Activated naive CD4-positive, alpha-beta T cell treated with anti-CD3 and anti-CD28 coated beads, Interleukin-2, amount 50 U/mL, for 24 hours (primary cell): ENCODE results near the gene MIEF1.
A peak's percentile ranks its signal among the peaks of the same experiment; 100 is the strongest.

ENCODE experiments used
- H3K27ac Mint-ChIP-seq: one replicate; pipeline ENCODE4 v1.8.0; 2021; ENCODE audit warnings: mild to moderate bottlenecking, mixed read lengths
- H3K27me3 Mint-ChIP-seq: one replicate; pipeline ENCODE4 v1.8.0; 2021; ENCODE audit warnings: mixed read lengths
- H3K36me3 Mint-ChIP-seq: one replicate; pipeline ENCODE4 v1.8.0; 2021; ENCODE audit warnings: mixed read lengths
- H3K4me1 Mint-ChIP-seq: one replicate; pipeline ENCODE4 v1.8.0; 2021; ENCODE audit warnings: mixed read lengths
- H3K4me3 Mint-ChIP-seq: one replicate; pipeline ENCODE4 v1.8.0; 2021; ENCODE audit warnings: mild to moderate bottlenecking, mixed read lengths
- H3K9me3 Mint-ChIP-seq: one replicate; pipeline ENCODE4 v1.8.0; 2021; ENCODE audit warnings: mixed read lengths

MIEF1 gene

DNA sequence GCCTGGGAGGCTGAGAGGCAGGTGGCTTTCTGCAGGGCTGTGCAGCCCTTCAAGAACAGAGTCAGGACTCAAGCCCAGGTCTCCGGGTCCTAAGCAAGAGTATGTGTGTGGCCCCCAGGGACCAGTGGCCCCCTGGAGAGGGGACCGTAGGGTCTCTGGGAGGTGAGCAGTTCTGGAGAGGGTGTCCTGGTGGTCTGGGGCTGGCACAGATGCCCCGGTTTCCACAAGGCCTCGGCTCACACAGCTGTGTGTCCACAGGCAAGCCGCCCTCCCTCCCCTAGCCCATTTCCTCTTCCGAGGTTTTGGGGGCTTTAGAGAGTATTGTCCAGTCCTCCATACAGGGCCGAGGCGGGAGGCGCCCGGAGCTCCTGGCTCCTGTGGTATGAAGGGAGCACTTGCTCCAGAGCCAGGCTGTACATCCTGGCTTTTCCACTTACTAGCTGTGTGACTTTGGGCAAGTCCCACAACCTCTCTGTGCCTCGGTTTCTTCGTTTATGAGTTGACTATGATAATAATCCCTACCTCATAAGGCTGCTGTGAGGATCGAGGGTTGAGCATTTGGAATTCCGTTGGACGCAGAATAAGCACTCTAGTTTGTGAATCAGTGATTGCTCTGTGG lies 33.9 kb downstream of the MIEF1 start:
- no peak overlapping the region for H3K27ac Mint-ChIP-seq

DNA sequence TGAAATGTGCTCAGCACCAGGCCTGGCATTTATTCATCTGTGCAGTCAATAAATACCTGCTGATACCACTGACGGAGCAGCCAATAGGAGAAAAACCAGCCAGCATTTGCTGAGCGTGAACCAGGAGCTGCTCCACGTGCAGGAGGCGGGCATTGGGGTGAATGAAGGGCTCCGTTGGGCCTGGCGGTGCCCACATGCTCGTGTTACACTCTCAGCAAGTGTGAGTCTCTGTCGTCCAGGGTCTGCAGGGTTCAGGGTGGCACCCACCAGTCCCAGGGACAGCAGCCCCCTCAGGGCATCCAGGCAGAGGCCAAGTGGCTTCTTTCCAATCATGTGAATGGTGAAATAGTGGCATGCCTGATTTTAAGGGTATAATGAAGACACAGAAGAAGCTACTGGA lies 34.6 kb downstream of the MIEF1 start:
- Mint-ChIP-seq H3K27ac (no peak overlapping the region), H3K4me3 (no peak overlapping the region), H3K27me3 (no peaks in the 10 kb centered on the region), H3K4me1 (peaks cover 11% of the 10 kb centered on the region), H3K9me3 (no peaks in the 10 kb centered on the region), H3K36me3 (peaks cover 4% of the 10 kb centered on the region)

More for the DNA sequence above, 33.9 kb downstream of the MIEF1 start:
- Mint-ChIP-seq H3K36me3 (peaks cover 8% of the 10 kb centered on the region), H3K27me3 (no peaks in the 10 kb centered on the region), H3K4me3 (no peak overlapping the region), H3K4me1 (peaks cover 19% of the 10 kb centered on the region), H3K9me3 (no peaks in the 10 kb centered on the region)

DNA sequence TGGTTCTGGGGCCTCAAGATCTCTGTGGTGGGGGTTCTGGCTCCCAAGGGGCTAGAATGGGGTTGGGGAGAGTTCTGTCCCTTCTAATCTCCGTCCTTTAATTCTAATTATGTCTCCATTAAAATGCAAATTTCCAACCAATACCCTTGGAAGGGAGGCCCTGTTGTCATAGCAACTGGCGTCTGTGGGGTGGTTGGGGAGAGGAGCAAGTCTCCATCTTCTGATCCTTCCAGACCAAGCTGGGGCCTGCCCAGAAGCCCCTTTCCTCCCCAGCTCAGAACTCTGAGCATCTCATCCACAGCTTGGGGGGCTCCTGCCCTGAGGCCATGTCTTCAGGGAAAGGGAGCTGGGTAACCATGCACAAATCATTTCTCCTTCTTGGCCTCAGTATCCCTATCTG lies 35.9 kb downstream of the MIEF1 start:
- Mint-ChIP-seq H3K36me3 (no peaks in the 10 kb centered on the region), H3K4me3 (no peak overlapping the region), H3K27me3 (peaks cover under 1% of the 10 kb centered on the region), H3K4me1 (peaks cover 5% of the 10 kb centered on the region), H3K27ac (no peak overlapping the region), H3K9me3 (no peaks in the 10 kb centered on the region)

DNA sequence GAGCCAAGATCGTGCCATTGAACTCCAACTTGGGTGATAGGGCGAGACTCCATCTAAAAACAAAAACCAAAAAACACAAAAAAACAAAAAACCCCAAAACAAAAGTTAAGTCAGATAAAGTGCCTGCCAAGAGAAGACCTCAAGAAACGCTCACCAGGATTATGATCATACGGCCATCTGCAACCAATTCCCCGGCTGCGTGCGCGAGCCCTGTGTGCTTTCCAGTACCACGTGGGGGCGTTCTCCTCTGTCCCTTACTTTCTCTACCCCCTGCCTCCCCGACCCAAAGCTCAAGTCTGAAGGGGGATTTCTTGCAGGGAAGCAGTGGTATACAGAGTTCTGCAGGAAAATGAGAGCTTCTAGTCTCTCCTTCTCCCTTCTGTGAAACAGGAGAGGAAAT lies 41.0 kb downstream of the MIEF1 start:
- Mint-ChIP-seq H3K27me3 (peaks cover 18% of the 10 kb centered on the region), H3K4me1 (peaks cover 19% of the 10 kb centered on the region), H3K4me3 (no peak overlapping the region), H3K9me3 (no peaks in the 10 kb centered on the region), H3K36me3 (peaks cover 2% of the 10 kb centered on the region), H3K27ac (no peak overlapping the region)

DNA sequence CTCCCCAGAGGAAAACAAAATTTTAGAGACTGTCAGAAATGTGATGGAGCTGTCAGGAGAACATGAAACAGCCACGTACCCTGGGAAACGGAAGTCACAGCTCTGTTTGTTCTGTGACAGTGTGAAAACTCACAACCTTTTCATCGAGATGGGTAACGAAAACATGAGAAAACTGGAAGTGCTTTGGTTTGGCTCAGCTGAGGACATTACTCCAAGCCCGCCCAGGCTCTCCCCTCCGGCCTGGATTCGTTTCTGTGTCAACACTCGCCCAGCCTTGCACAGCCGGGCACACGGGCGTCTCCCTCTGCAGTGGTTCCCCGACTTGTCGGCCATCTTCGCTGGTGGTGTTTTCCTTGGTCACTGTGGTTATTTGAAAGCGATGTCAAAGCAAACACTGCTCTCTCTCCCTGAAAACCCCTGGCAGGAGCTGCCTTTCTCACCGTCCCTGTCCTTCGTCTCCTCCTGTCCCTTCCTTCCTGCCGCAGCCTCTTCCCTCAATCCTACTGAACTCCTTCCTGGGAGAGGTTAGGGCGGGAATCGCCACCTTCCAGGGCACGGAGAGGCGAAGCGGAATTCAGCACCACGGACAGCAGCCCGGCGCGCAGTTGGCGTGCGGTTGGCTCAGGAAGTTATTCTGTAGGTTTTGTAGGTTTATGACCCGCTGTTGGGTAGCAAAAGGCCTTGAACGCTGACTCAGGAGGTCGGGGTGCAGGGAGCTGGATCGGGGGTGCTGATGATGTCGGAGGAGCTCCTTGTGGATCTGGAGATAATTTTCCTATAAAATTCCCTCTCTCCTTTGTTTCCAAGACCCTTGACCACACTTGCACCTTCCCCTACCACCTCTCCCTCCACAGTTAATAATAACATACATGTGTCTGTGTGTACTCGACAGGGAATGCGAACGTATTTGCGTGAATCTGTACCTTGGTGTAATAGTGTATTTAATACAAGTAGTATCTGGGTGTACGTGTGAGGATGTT lies 43.6 kb downstream of the MIEF1 start:
- peaks cover 18% of the 10 kb centered on the region for H3K27me3 Mint-ChIP-seq
- H3K4me1 Mint-ChIP-seq = peaks cover 19% of the 10 kb centered on the region
- H3K9me3 Mint-ChIP-seq = no peaks in the 10 kb centered on the region
- H3K27ac Mint-ChIP-seq = peak overlapping the region; percentile 65
- peak overlapping the region; percentile 60 for H3K4me3 Mint-ChIP-seq
- peaks cover 2% of the 10 kb centered on the region for H3K36me3 Mint-ChIP-seq

DNA sequence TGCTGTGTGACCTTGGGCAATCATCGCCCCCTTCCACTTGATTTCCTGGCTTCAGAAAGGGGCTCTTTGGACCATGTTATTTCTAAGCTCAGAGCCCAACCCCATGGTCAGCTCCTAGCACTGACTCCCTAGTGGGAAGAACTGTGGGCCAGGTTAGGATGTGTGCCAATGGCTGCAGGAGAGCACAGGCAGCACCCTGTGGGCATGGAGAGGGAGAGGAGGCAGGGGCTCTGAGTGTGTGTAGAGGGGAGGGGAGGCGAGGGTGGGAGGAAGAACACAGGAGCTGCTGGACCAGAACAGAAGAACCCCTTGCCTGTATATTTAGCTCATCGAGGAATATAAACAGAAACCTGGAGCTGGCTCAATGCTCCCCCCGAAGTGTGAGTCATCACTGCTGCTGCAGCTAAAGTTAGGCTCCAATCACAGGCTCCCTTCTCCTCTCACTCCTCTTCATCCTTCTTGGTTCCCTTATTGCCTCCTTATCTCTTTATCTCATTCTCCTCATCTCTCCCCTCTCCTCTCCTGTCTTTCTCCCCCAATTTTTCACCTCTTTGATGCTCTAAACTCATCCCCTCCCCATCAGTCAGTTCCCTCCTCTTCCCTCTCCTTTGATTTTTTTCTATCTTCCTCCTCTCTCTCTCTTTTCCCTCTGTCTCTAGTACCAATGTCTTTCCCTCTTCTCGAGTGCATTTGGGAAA lies 44.9 kb downstream of the MIEF1 start:
- no peak overlapping the region for H3K4me3 Mint-ChIP-seq
- H3K27ac Mint-ChIP-seq = peak overlapping the region; percentile 9
- peaks cover 19% of the 10 kb centered on the region for H3K4me1 Mint-ChIP-seq
- H3K36me3 Mint-ChIP-seq = peaks cover 2% of the 10 kb centered on the region
- no peaks in the 10 kb centered on the region for H3K9me3 Mint-ChIP-seq
- peaks cover 18% of the 10 kb centered on the region for H3K27me3 Mint-ChIP-seq

DNA sequence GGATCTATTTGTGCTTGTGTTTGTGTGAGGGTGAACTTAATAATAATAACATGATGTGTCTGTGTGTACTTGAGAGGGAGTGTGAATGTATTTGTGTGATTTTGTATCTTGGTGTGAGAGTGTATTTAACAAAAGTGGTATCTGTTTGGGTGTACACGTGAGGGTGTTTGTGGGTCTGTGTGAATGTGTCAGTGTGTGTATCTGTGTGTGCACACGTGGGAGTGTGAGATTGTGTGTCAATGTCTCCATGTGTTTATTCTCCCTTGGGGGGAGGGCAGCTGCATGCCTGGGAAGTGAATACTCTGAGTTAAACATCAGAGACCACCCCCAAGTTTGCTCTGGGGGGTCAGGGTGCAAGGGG lies 45.5 kb downstream of the MIEF1 start:
- Mint-ChIP-seq H3K27ac (peak overlapping the region; percentile 9), H3K36me3 (peaks cover 2% of the 10 kb centered on the region), H3K27me3 (peaks cover 18% of the 10 kb centered on the region), H3K4me1 (peaks cover 19% of the 10 kb centered on the region), H3K4me3 (no peak overlapping the region), H3K9me3 (no peaks in the 10 kb centered on the region)

DNA sequence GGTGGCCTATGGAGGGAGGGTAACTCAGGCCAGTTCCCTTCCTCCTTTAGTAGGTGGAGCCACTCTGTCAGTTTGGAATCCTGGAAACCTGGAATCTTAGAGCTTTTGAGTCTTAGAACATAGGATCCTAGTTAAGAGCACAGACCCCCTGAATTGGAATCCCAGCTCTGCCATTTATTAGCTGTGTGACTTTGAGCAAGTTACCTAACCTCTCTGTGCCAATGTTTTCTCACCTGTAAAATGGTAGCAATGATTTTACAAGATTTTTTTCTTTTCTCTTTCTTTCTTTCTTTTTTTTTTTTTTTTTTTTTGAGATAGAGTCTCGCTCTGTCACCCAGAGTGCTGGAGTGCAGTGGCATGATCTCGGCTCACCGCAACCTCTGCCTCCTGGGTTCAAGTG lies 51.3 kb downstream of the MIEF1 start:
- Mint-ChIP-seq H3K27ac (no peak overlapping the region), H3K9me3 (no peaks in the 10 kb centered on the region), H3K27me3 (peaks cover 9% of the 10 kb centered on the region), H3K4me1 (peaks cover 7% of the 10 kb centered on the region), H3K36me3 (no peaks in the 10 kb centered on the region), H3K4me3 (no peak overlapping the region)

DNA sequence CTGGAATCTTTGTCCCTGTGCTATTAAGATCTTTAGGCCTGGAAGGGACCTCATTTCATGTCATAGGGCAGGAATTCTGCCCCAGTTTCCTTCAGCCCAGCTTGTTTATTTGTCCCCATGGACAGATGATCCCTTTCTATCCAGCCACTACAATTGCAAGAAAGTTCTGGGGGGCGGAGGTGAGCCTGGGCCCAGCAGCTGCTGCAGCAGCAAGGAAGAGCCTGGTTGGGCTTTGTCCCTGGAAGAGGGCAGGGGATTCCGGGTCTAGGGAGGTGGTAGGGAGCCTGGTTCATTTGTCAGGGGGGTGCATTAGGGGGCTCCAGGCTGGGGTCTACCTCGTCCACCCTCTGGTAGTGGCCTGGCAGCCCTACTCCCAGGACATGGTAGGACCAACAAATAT lies 52.1 kb downstream of the MIEF1 start:
- Mint-ChIP-seq H3K9me3 (no peaks in the 10 kb centered on the region), H3K36me3 (no peaks in the 10 kb centered on the region), H3K4me1 (peaks cover 7% of the 10 kb centered on the region), H3K27me3 (peaks cover 9% of the 10 kb centered on the region), H3K4me3 (no peak overlapping the region), H3K27ac (no peak overlapping the region)

DNA sequence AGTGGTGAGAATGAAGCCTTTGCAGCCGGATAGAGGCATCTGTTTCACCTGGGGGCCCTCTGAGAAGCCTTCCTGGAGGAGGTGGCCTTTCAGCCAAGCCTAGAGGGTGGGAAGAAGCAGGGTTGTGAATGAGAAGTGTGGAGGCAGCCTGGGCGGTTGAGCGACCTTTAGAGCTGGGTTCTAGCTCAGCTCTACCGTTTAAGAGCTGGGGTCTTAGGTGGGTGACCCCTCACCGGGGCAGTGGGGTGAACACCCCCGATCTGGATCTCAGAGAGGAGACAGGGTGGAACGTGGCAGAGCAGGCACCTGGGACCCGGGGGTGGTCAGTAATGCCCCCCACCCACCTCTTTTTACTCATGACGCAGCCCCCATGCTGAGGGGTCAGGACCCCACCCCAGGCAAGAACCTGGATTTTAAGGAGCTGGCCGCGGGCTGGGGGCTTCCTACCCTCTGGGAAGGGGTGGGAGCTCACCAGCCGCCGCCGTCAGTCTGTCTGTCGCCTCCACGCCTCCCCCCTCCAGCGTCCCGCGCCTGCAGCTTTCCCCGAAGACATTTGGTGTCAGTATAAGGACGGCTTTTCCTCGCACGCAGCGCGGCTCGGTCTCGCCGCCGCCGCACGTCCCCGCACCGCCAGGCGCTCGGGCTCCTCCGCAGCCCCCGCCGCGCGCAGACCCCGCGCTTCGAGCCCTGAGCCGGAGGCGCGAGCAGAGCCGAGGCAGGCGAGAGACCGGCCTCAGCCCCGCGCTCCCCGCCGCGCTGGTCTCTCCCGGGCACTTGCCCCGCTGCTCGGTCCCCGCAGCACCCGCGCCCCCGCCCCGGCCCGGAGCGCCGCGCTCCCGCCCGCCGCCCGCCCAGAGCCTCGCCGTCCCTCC lies 55.1 kb downstream of the MIEF1 start:
- Mint-ChIP-seq H3K9me3 (no peaks in the 10 kb centered on the region), H3K27ac (peak overlapping the region; percentile 86), H3K4me3 (peak overlapping the region; percentile 81), H3K36me3 (no peaks in the 10 kb centered on the region), H3K4me1 (peaks cover 7% of the 10 kb centered on the region), H3K27me3 (peaks cover 9% of the 10 kb centered on the region)

DNA sequence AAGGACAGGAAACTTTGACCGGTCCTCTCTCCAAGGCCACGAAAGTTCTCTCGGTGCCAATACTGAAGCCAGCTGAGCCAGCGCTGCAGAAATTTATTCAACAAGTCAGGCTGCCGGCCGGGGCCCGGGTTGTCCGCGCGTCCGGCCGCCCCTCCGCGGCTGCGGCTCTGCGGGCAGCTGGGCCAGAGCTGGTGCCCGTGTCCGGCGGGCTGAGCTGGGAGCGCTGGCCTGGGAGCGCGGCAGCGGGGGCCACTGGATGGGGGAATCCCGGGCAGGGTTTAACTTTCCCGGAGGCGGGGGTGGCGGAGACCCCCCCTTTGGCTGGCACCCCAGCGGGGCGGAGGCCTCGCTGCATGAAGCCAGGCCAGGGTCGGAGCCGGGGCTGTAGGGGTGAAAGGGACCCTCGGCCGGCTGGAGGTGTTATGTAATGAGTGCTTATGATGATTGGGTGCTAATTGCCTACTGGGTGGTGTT lies 56.2 kb downstream of the MIEF1 start:
- no peaks in the 10 kb centered on the region for H3K9me3 Mint-ChIP-seq
- H3K27me3 Mint-ChIP-seq = peaks cover 9% of the 10 kb centered on the region
- H3K4me3 Mint-ChIP-seq = peak overlapping the region; percentile 82
- H3K36me3 Mint-ChIP-seq = no peaks in the 10 kb centered on the region
- peaks cover 7% of the 10 kb centered on the region for H3K4me1 Mint-ChIP-seq
- no peak overlapping the region for H3K27ac Mint-ChIP-seq

DNA sequence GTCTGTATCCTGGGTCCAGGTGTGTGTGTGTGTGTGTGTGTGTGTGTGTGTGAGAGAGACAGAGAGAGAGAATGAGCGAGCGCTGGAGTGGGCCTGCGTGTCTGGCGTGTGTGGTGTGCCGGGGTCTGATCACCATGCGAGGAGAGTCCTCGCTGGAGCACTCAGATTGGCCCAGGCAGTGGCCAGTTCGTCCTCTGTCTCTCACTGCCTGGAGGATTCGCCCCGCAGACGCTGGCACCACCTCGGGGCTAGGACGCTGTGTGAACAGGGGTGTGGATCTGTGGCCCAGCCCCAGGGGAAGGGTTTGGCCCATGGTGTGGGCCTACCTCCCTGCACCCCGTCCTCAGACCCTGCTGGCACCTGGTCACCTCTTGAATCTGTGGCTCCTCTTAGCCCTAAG lies 56.9 kb downstream of the MIEF1 start:
- H3K4me3 Mint-ChIP-seq = no peak overlapping the region
- no peaks in the 10 kb centered on the region for H3K9me3 Mint-ChIP-seq
- H3K27me3 Mint-ChIP-seq = peaks cover 9% of the 10 kb centered on the region
- H3K36me3 Mint-ChIP-seq = no peaks in the 10 kb centered on the region
- no peak overlapping the region for H3K27ac Mint-ChIP-seq
- peaks cover 7% of the 10 kb centered on the region for H3K4me1 Mint-ChIP-seq

DNA sequence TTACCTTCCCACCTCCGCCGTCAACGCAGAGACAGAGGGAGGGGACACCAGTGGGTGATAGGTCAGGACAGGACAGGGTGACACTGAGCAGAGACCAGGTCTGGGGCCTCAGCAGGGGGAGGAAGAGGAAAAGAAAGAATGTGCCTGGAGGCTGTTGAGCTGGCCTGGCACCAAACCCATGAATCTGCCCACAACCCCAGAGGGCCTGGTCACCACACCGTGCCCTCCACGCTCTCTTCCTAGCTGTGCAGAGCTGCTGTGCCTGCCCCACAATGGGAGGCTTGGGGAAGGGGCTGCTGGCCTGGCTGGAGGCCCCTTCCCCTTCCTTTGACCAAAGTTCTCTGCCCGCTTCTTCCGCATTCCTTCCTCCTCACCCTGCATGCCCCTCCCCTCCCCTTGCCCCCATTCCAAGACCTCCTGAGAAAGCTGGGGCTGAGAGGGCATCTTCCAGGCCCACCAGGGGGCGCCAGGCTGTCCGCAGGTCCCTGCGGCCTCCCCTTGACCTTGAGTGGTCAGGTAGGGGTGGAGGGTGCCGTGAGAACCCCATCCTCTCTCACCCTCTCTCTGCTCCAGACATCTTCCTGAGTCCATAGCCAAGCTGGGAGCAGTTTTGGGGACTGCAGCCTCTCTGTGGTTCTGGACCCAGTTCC lies 57.5 kb downstream of the MIEF1 start:
- H3K27me3 Mint-ChIP-seq = peaks cover 9% of the 10 kb centered on the region
- H3K27ac Mint-ChIP-seq = no peak overlapping the region

DNA sequence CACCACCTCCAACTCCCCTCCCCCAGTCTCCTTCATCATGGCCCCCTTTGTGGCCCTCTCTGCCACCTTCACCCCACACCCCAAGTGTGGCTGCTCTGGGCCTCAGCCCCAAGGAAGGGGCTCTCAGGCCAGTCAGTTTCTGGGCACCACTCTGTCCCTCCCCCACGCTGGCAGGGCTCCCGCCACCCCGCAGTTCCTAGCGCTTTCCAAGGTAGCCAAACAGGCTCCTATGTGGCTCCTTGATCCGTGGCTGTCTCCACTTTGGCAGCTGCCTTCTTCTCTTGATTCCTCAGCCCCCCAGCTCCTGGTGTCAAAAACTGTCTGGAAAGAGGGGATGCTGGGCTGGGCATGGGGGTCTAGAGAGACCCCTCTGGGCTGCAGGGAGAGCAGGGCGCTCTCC lies 58.0 kb downstream of the MIEF1 start:
- no peak overlapping the region for H3K27ac Mint-ChIP-seq
- no peak overlapping the region for H3K4me3 Mint-ChIP-seq
- H3K9me3 Mint-ChIP-seq = no peaks in the 10 kb centered on the region
- peaks cover 7% of the 10 kb centered on the region for H3K4me1 Mint-ChIP-seq
- no peaks in the 10 kb centered on the region for H3K36me3 Mint-ChIP-seq
- H3K27me3 Mint-ChIP-seq = peaks cover 9% of the 10 kb centered on the region

More for the DNA sequence above, 57.5 kb downstream of the MIEF1 start:
- Mint-ChIP-seq H3K4me3 (no peak overlapping the region), H3K4me1 (peaks cover 7% of the 10 kb centered on the region), H3K9me3 (no peaks in the 10 kb centered on the region), H3K36me3 (no peaks in the 10 kb centered on the region)
